Mammary epithelial cell (primary cell): ENCODE results near the gene TOGARAM2.

Source experiments
- CTCF ChIP-seq, 2 donors: IDR thresholded peaks in 1 of 2; conservative IDR thresholded peaks in 1 of 2; 2 replicates each; pipeline ENCODE4 v1.5.1; 2011 to 2012; ENCODE audit warnings: inconsistent platforms in 2 of 2, low read length in 2 of 2, mild to moderate bottlenecking in 2 of 2, control low read depth in 1 of 2, low read depth in 1 of 2; ENCODE audit not compliant: insufficient read depth in 1 of 2; ENCODE audit errors: extremely low read depth in 1 of 2
- EZH2 ChIP-seq: IDR thresholded peaks from 2 replicates; pipeline ENCODE4 v1.6.1; 2012; ENCODE audit warnings: low read length, inconsistent platforms, borderline replicate concordance

GRCh38 chr2:28997847-28998735 is 17.0 kb downstream of the TOGARAM2 start:
- TF ChIP-seq CTCF (conservative IDR thresholded peaks at IDR 0.05 in 1 of 2, IDR thresholded peaks at IDR 0.05 in 1 of 2; ENCODE audit: extremely low read depth in 1 of 2, insufficient read depth in 1 of 2, low read depth in 1 of 2, low read length in 2 of 2) (no peak), EZH2 (no peak)
